ENCODE measurements around the gene PRSS27.

Gene PRSS27

GRCh38 chr16:2706085-2706484 lies 13.9 kb downstream of the PRSS27 start:
- no peak for DNase-seq (ENCODE audit: low read depth)
- no peak for TF ChIP-seq CTCF (IDR thresholded peaks at IDR 0.05; ENCODE audit: control insufficient read depth, insufficient read depth, low read depth, low read length, missing control alignments)
- no peak overlapping the region for H3K4me3 ChIP-seq (ENCODE audit: control insufficient read depth, low read depth, low read length)

- TF ChIP-seq CTCF (IDR thresholded peaks at IDR 0.05; ENCODE audit: control insufficient read depth, insufficient read depth, low read depth, low read length, missing control alignments): no peak
- no peak overlapping the region for H3K4me3 ChIP-seq (ENCODE audit: control insufficient read depth, low read depth, low read length)
- no peak for DNase-seq (ENCODE audit: low read depth)
Observed at GRCh38 chr16:2705351-2705750, 14.7 kb downstream of the PRSS27 start.

- TF ChIP-seq CTCF (IDR thresholded peaks at IDR 0.05; ENCODE audit: control insufficient read depth, insufficient read depth, low read depth, low read length, missing control alignments): no peak
- no peak overlapping the region for H3K4me3 ChIP-seq (ENCODE audit: control insufficient read depth, low read depth, low read length)
- no peak for DNase-seq (ENCODE audit: low read depth)
Observed at GRCh38 chr16:2704983-2705275, 15.1 kb downstream of the PRSS27 start.

GRCh38 chr16:2704166-2704982 lies 15.7 kb downstream of the PRSS27 start:
- no peak for TF ChIP-seq CTCF (IDR thresholded peaks at IDR 0.05; ENCODE audit: control insufficient read depth, insufficient read depth, low read depth, low read length, missing control alignments)
- DNase-seq (ENCODE audit: low read depth): no peak
- H3K4me3 ChIP-seq (ENCODE audit: control insufficient read depth, low read depth, low read length): no peak overlapping the region

GRCh38 chr16:2702871-2703745 lies 16.9 kb downstream of the PRSS27 start:
- no peak for TF ChIP-seq CTCF (IDR thresholded peaks at IDR 0.05; ENCODE audit: control insufficient read depth, insufficient read depth, low read depth, low read length, missing control alignments)
- no peak for DNase-seq (ENCODE audit: low read depth)
- no peak overlapping the region for H3K4me3 ChIP-seq (ENCODE audit: control insufficient read depth, low read depth, low read length)

GRCh38 chr16:2702438-2702825 lies 17.6 kb downstream of the PRSS27 start:
- H3K4me3 ChIP-seq (ENCODE audit: control insufficient read depth, low read depth, low read length): no peak overlapping the region
- no peak for TF ChIP-seq CTCF (IDR thresholded peaks at IDR 0.05; ENCODE audit: control insufficient read depth, insufficient read depth, low read depth, low read length, missing control alignments)
- DNase-seq (ENCODE audit: low read depth): no peak
